ENCODE data around the gene PHETA1.

- no peak for TF ChIP-seq CTCF (IDR thresholded peaks at IDR 0.05)
- no peak for TF ChIP-seq MXI1 (IDR thresholded peaks at IDR 0.05; ENCODE audit: low read depth, low read length)
- TF ChIP-seq NFIC (IDR thresholded peaks at IDR 0.05; ENCODE audit: borderline replicate concordance), result no peak
- TF ChIP-seq NRF1 (IDR thresholded peaks at IDR 0.05; ENCODE audit: low read depth, low read length), result no peak
- TF ChIP-seq YY1 (IDR thresholded peaks at IDR 0.05; ENCODE audit: low read depth), result no peak
Observed at GRCh38 chr12:111417290-111417689, 48.4 kb upstream of the PHETA1 start.
